ENCODE measurements around the gene UBAC2. TPM values are rescaled to one million over a fixed set of nuclear protein-coding genes. Genes with fewer than 3 reads are reported as not detected.

The UBAC2 gene
- total RNA-seq, 1 donor from 2014 or later, result 57.7 TPM

GRCh38 chr13:99326012-99326411 lies 125.4 kb downstream of the UBAC2 start:
- DNase-seq (ENCODE audit: extremely low spot score in 2 of 2), result no peak
- H3K9me3 ChIP-seq, result no peaks in the 10 kb centered on the region
- peaks cover 23% of the 10 kb centered on the region for H3K4me1 ChIP-seq
- H3K4me3 ChIP-seq, result no peak overlapping the region
- H3K36me3 ChIP-seq, result peaks cover 0 to 4% of the 10 kb centered on the region in 2 donors
- intact Hi-C loops (cut with DNase I), result no loop called here
- H3K27me3 ChIP-seq, result no peaks in the 10 kb centered on the region
- TF ChIP-seq, protein P1, sequence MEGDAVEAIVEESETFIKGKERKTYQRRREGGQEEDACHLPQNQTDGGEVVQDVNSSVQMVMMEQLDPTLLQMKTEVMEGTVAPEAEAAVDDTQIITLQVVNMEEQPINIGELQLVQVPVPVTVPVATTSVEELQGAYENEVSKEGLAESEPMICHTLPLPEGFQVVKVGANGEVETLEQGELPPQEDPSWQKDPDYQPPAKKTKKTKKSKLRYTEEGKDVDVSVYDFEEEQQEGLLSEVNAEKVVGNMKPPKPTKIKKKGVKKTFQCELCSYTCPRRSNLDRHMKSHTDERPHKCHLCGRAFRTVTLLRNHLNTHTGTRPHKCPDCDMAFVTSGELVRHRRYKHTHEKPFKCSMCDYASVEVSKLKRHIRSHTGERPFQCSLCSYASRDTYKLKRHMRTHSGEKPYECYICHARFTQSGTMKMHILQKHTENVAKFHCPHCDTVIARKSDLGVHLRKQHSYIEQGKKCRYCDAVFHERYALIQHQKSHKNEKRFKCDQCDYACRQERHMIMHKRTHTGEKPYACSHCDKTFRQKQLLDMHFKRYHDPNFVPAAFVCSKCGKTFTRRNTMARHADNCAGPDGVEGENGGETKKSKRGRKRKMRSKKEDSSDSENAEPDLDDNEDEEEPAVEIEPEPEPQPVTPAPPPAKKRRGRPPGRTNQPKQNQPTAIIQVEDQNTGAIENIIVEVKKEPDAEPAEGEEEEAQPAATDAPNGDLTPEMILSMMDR (IDR thresholded peaks at IDR 0.05), result no peak
- no peak for TF ChIP-seq POLR2A (IDR thresholded peaks at IDR 0.05)
- no peak for TF ChIP-seq POLR2AphosphoS5 (IDR thresholded peaks at IDR 0.05; ENCODE audit: insufficient read depth in 1 of 2, low read depth in 1 of 2)
- no peak overlapping the region for H3K27ac ChIP-seq

DNA sequence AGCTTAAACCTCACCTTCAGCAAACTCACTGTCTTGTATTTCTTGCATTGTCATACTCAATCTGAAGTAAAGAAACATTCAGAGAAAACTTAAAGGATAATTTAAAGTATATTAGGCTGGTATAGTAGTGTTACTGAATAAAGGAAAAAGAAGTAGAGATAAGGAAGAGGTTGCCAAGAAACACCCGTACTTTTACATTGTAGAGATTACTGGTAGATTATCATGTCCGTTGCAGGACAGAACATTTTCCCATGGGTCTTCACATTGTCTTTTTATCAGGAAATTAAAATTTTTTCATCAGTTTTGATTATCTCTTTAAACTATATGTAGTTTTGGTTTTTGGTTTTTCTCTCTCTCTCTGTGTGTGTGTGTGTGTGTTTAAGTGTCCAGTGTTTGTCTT lies 126.5 kb downstream of the UBAC2 start:
- H3K4me3 ChIP-seq, result no peak overlapping the region
- no peaks in the 10 kb centered on the region for H3K9me3 ChIP-seq
- H3K27ac ChIP-seq, result no peak overlapping the region
- no peak for TF ChIP-seq POLR2A (IDR thresholded peaks at IDR 0.05)
- TF ChIP-seq, protein P1 (IDR thresholded peaks at IDR 0.05), result no peak
- no peak for TF ChIP-seq POLR2AphosphoS5 (IDR thresholded peaks at IDR 0.05; ENCODE audit: insufficient read depth in 1 of 2, low read depth in 1 of 2)
- peaks cover 11% of the 10 kb centered on the region for H3K4me1 ChIP-seq
- peaks cover 0 to 4% of the 10 kb centered on the region in 2 donors for H3K36me3 ChIP-seq
- intact Hi-C loops (cut with DNase I), result no loop called here
- H3K27me3 ChIP-seq, result no peaks in the 10 kb centered on the region
- no peak for DNase-seq (ENCODE audit: extremely low spot score in 2 of 2)

GRCh38 chr13:99327761-99328160 lies 127.1 kb downstream of the UBAC2 start:
- intact Hi-C loops (cut with DNase I), result no loop called here
- Histone ChIP-seq H3K4me3 (no peak overlapping the region), H3K9me3 (no peaks in the 10 kb centered on the region), H3K27me3 (no peaks in the 10 kb centered on the region), H3K4me1 (peaks cover 5% of the 10 kb centered on the region), H3K36me3 (peaks cover 0 to 4% of the 10 kb centered on the region in 2 donors), H3K27ac (no peak overlapping the region)
- TF ChIP-seq POLR2AphosphoS5 (IDR thresholded peaks at IDR 0.05; ENCODE audit: insufficient read depth in 1 of 2, low read depth in 1 of 2) (no peak), POLR2A (IDR thresholded peaks at IDR 0.05) (no peak)
- TF ChIP-seq, protein P1 (IDR thresholded peaks at IDR 0.05), result no peak
- DNase-seq (ENCODE audit: extremely low spot score in 2 of 2), result no peak

- Histone ChIP-seq H3K4me1 (no peaks in the 10 kb centered on the region), H3K4me3 (no peak overlapping the region), H3K27me3 (no peaks in the 10 kb centered on the region), H3K36me3 (peaks cover 0 to 4% of the 10 kb centered on the region in 2 donors), H3K27ac (no peak overlapping the region), H3K9me3 (no peaks in the 10 kb centered on the region)
- intact Hi-C loops (cut with DNase I), result no loop called here
- TF ChIP-seq POLR2A (IDR thresholded peaks at IDR 0.05) (no peak), POLR2AphosphoS5 (IDR thresholded peaks at IDR 0.05; ENCODE audit: insufficient read depth in 1 of 2, low read depth in 1 of 2) (no peak)
- TF ChIP-seq, protein P1 (IDR thresholded peaks at IDR 0.05), result no peak
- DNase-seq (ENCODE audit: extremely low spot score in 2 of 2), result no peak
These were observed 128.8 kb downstream of the UBAC2 start for GRCh38 chr13:99329477-99329876.

DNA sequence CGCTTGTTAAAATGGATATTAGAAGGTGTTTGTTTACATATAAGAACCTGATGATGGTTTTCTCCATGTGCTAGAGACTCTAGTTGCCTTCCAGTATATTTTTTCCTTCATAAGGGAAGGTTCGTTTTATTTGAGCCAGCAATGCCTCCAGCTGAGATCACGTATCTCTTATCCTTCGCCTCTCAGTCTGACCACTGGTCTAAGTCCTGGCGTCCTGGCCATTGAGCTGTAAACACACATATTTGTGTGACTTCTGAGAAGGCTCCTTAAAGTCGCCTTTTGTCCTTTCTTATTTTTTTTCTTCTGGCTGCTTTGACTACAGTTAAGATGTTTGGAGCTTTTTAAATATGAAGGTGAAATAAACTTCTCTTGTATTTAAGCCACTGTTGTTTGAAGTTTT lies 130.3 kb downstream of the UBAC2 start:
- Histone ChIP-seq H3K36me3 (no peaks in the 10 kb centered on the region), H3K4me3 (no peak overlapping the region), H3K27me3 (no peaks in the 10 kb centered on the region)

More for the DNA sequence above, 130.3 kb downstream of the UBAC2 start:
- H3K9me3 ChIP-seq, result no peaks in the 10 kb centered on the region
- intact Hi-C loops (cut with DNase I), result no loop called here
- TF ChIP-seq POLR2AphosphoS5 (IDR thresholded peaks at IDR 0.05; ENCODE audit: insufficient read depth in 1 of 2, low read depth in 1 of 2), result no peak
- H3K27ac ChIP-seq, result no peak overlapping the region
- no peak for DNase-seq (ENCODE audit: extremely low spot score in 2 of 2)
- H3K4me1 ChIP-seq, result no peaks in the 10 kb centered on the region
